ENCODE results near the gene SUPT4H1. TPM values are rescaled to one million over a fixed set of nuclear protein-coding genes. Genes with fewer than 3 reads are reported as not detected.

Gene SUPT4H1
- total RNA-seq, 3 donors from 2014 or later (not counting 1 experiment from before 2014, with no cell fraction given) = 55.9 to 68.3 (median 68.1) TPM

GRCh38 chr17:58391302-58391984, 39.4 kb upstream of the SUPT4H1 start:
- Mint-ChIP-seq H3K27me3 (ENCODE audit: low read depth in 2 of 2) (no peaks in the 10 kb centered on the region), H3K4me3 (no peak overlapping the region)
- no peak for ATAC-seq

GRCh38 chr17:58390884-58391283, 38.9 kb upstream of the SUPT4H1 start:
- Mint-ChIP-seq H3K27ac (no peak overlapping the region), H3K9me3 (no peaks in the 10 kb centered on the region), H3K27me3 (ENCODE audit: low read depth in 2 of 2) (no peaks in the 10 kb centered on the region), H3K4me3 (no peak overlapping the region), H3K36me3 (no peaks in the 10 kb centered on the region), H3K4me1 (peaks cover 0 to 7% of the 10 kb centered on the region in 2 donors)
- H3K9me3 ChIP-seq (ENCODE audit: control insufficient read depth, insufficient read depth, low read length) = no peaks in the 10 kb centered on the region
- H3K27me3 ChIP-seq (ENCODE audit: control insufficient read depth, insufficient read depth, low read length) = no peaks in the 10 kb centered on the region
- DNase-seq (no peak), ATAC-seq (no peak)
- no peak for TF ChIP-seq CTCF (IDR thresholded peaks at IDR 0.05)
- intact Hi-C loops (cut with micrococcal nuclease) = no loop called here
- WGBS (ENCODE audit: insufficient coverage) = 91% methylated on average over 2 of the region's 2 CpGs
- no peak overlapping the region for H3K4me3 ChIP-seq (ENCODE audit: low read length)
- H3K4me1 ChIP-seq (ENCODE audit: control insufficient read depth, insufficient read depth, low read length) = no peaks in the 10 kb centered on the region
- no peak overlapping the region for H3K27ac ChIP-seq (ENCODE audit: low read length)
- H3K36me3 ChIP-seq (ENCODE audit: control insufficient read depth, insufficient read depth, low read length) = no peaks in the 10 kb centered on the region

More at GRCh38 chr17:58391302-58391984, 39.4 kb upstream of the SUPT4H1 start:
- Mint-ChIP-seq H3K9me3 (no peaks in the 10 kb centered on the region), H3K36me3 (no peaks in the 10 kb centered on the region), H3K27ac (no peak overlapping the region), H3K4me1 (peaks cover 0 to 7% of the 10 kb centered on the region in 2 donors)
- no peak for TF ChIP-seq CTCF (IDR thresholded peaks at IDR 0.05)
- Histone ChIP-seq H3K4me1 (ENCODE audit: control insufficient read depth, insufficient read depth, low read length) (no peaks in the 10 kb centered on the region), H3K27ac (ENCODE audit: low read length) (no peak overlapping the region), H3K36me3 (ENCODE audit: control insufficient read depth, insufficient read depth, low read length) (no peaks in the 10 kb centered on the region), H3K9me3 (ENCODE audit: control insufficient read depth, insufficient read depth, low read length) (no peaks in the 10 kb centered on the region), H3K27me3 (ENCODE audit: control insufficient read depth, insufficient read depth, low read length) (no peaks in the 10 kb centered on the region), H3K4me3 (ENCODE audit: low read length) (no peak overlapping the region)
- 70% methylated on average over 10 of the region's 10 CpGs for WGBS (ENCODE audit: insufficient coverage)
- DNase-seq = no peak
- intact Hi-C loops (cut with micrococcal nuclease) = no loop called here

DNA sequence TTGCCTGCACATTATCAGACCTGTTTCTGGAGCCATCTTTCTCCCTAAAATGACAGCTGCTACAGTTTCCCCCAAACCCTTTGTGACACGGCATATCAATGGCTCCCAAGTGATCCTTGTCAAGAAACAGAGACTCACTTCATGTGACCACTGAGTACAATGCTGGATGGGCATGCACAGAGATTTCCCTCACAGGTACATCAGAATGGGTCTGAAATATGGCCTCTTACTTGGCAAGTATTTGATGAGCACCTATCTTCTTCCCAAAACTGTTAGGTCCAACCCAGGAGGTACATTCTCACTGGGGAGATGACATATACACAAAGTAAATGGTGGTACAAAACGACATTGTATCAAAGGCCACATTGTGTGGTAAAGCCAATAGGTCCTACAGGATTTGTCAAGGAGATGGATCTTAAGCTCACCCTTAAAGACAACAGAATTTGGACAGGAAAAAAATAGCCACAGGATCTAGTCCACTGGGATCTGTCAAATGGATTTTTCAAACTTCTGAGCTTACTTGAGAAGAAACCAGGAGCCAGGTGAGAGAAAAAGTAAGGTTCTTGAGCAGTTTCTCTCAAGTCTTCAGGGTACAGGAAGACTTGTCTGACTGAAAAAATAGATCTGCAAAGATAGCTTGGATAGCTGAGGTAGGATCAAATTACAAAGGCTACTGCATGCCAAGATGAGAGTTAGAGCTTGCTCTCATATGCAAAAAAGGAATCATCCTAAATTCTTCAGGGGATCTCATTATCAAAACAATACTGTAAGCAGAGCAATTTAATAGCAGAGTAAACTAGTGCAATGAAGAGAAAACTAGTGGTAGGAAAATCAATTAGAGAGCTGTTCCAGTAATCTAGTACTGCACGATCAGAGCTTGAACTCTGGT, 36.5 kb upstream of the SUPT4H1 start:
- intact Hi-C loops (cut with micrococcal nuclease) = no loop called here
- H3K27ac Mint-ChIP-seq = no peak overlapping the region
- no peaks in the 10 kb centered on the region for H3K36me3 Mint-ChIP-seq
- H3K27me3 Mint-ChIP-seq (ENCODE audit: low read depth in 2 of 2) = no peaks in the 10 kb centered on the region
- Histone ChIP-seq H3K36me3 (ENCODE audit: control insufficient read depth, insufficient read depth, low read length) (no peaks in the 10 kb centered on the region), H3K4me1 (ENCODE audit: control insufficient read depth, insufficient read depth, low read length) (no peaks in the 10 kb centered on the region), H3K9me3 (ENCODE audit: control insufficient read depth, insufficient read depth, low read length) (no peaks in the 10 kb centered on the region), H3K27ac (ENCODE audit: low read length) (no peak overlapping the region), H3K27me3 (ENCODE audit: control insufficient read depth, insufficient read depth, low read length) (no peaks in the 10 kb centered on the region), H3K4me3 (ENCODE audit: low read length) (no peak overlapping the region)
- peaks cover 13 to 22% of the 10 kb centered on the region in 2 donors for H3K4me1 Mint-ChIP-seq
- DNase-seq (no peak), ATAC-seq (no peak)
- no peak for TF ChIP-seq CTCF (IDR thresholded peaks at IDR 0.05)
- 96% methylated on average over 3 of the region's 3 CpGs for WGBS (ENCODE audit: insufficient coverage)
- H3K4me3 Mint-ChIP-seq = no peak overlapping the region
- no peaks in the 10 kb centered on the region for H3K9me3 Mint-ChIP-seq
